Stimulated activated CD8-positive, alpha-beta memory T cell treated with anti-CD3 and anti-CD28 coated beads, Interleukin-15, amount 100 ng/mL, for 48 hours (primary cell): ENCODE data around the gene PSAP.

ENCODE experiments used
- DNase-seq, 2 donors: peaks; one replicate each; pipeline ENCODE4 v3.0.0-alpha.2; 2020; ENCODE audit warnings: low read depth in 2 of 2

PSAP gene

DNA sequence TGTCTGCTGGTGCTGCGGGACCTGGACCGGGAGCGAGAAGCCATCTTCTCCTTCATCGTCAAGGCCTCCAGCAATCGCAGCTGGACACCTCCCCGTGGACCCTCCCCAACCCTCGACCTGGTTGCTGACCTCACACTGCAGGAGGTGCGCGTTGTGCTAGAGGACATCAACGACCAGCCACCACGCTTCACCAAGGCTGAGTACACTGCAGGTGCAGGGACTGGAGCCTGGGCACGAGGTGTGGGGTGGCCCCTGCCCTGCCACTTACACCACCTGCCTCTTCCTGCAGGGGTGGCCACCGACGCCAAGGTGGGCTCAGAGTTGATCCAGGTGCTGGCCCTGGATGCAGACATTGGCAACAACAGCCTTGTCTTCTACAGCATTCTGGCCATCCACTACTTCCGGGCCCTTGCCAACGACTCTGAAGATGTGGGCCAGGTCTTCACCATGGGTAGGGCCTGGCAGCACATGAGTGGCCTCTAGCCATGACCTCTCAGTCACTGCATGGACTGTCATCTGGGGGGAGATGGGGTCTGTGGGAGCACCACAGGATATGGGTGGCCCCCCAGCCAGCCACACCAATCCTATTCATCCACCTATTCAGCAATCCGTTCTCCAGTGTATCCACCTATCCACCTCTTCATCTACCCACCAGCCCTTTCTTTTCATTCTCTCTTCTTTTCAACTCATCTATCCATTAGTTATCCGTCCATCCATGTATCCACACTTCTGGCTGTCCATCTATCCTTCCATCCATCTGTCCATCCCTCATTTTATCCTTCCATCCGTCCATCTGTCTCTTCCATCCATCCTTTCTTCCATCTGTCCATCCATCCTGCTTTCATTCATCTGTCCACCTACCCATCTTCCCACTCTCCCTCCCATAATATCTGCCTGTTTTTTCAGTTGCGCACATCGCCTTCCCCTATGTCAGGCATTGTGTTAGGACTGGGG, 43.2 kb downstream of the PSAP start:
- no peak for DNase-seq

DNA sequence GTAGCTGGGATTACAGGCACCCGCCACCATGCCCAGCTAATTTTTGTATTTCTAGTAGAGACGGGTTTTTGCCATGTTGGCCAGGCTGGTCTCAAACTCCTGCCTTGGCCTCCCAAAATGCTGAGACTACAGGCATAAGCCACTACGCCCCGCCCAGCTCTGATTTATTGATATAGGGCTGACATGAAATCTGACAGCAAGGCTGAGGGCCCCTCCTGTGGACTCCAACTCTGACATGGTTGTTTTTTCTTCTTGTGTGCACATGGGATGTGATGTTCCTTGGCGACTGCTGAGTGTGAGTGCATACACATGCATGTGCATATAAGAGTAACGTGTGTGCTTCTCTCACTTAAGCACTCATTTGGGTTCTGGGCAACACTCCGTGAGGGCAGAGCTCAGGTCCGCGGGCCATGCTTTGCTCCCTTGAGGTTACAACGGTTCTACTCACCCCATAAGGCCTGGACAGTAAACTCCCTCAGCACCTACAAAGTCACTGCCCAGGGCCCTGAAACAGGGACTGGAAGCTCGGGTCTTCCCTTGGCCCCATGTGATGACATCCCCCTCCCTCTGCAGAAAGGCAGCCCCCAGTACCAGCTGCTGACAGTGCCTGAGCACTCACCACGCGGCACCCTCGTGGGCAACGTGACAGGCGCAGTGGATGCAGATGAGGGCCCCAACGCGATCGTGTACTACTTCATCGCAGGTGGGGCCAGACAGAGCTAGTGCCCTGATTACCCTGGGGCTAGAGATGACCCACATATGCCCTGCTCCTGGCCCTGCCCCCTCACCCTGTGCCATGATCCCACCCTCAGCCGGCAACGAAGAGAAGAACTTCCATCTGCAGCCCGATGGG, 44.1 kb downstream of the PSAP start:
- DNase-seq = no peak

- DNase-seq = no peak
These were observed 45.0 kb downstream of the PSAP start for GRCh38 chr10:71805776-71806703.

GRCh38 chr10:71804077-71804476, 47.0 kb downstream of the PSAP start:
- DNase-seq = no peak

- DNase-seq = no peak
These were observed 48.1 kb downstream of the PSAP start for GRCh38 chr10:71802715-71803488.

DNA sequence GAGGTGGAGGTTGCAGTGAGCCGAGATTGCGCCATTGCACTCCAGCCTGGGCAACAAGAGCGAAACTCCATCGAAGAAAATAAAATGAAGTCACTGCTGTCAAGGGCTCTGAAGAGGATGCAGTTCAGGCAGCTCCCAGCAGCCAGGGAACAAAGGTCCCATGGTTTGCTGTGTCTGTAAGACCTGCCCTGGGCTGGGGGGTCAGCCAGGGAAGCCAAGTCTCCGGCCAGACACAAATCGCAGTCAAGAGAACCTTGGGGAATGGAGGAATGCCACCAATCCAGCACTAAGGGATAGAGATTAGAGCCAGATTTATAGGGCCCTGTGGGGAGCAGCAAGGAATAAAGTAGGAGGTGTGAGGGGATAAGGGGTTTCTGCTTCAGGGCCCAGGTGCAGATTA, 48.8 kb downstream of the PSAP start:
- no peak for DNase-seq

GRCh38 chr10:71801361-71801760, 49.7 kb downstream of the PSAP start:
- DNase-seq = no peak

DNA sequence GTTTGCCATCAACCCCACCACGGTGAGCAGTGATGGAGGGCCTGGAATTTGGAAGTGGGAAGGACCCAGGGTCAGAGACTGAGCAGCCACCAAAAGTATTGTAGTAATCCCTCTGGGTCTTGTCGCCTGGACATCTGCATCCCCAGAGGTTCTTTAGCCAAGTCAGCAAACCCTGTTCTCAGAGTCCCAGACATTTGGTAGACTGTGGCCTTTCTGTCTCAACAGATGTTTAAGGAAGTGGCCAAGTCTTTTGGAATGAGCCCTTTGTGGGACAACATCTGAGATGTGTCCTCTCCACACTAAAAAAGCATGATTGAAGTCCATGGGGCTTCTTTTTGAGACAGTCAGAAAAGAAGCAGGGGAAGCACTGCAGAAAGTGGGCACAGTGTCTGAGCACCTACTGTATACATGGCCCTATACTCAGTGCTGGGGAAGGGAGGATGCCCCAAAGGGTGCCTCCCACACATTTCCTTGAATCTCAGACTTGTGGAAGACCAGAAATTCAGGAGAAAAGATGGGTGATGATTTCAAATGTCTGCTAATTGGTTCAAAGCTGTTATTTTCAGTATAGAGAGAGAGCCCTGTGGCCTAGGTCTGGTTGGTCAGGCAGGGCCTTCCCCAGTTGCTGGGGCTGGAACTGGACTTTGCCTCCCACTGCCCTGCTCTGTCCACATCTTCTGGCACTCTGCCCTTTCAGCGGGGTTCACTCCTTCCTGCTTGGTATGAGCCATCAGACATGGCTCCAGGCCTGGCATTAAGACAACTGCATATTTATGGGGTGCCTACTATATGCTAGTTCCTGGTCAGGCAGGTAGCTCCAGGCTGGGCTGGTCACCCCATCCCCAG, 51.2 kb downstream of the PSAP start:
- DNase-seq = no peak

DNA sequence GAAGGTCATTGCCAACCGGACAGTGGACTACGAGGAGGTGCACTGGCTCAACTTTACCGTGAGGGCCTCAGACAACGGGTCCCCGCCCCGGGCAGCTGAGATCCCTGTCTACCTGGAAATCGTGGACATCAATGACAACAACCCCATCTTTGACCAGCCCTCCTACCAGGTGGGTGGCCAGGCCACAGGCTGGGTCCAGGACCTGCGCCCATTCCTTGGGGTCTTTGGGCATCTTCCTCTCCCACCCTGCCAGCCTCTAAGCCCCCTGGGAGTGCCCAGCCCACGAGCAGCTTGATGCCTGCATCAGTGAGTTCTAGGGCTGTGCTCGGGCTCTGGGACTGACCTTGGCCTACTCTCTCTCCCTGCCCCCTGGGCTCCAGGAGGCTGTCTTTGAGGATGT, 51.9 kb downstream of the PSAP start:
- no peak for DNase-seq

- DNase-seq = no peak
These were observed 52.8 kb downstream of the PSAP start for GRCh38 chr10:71798308-71798624.

DNA sequence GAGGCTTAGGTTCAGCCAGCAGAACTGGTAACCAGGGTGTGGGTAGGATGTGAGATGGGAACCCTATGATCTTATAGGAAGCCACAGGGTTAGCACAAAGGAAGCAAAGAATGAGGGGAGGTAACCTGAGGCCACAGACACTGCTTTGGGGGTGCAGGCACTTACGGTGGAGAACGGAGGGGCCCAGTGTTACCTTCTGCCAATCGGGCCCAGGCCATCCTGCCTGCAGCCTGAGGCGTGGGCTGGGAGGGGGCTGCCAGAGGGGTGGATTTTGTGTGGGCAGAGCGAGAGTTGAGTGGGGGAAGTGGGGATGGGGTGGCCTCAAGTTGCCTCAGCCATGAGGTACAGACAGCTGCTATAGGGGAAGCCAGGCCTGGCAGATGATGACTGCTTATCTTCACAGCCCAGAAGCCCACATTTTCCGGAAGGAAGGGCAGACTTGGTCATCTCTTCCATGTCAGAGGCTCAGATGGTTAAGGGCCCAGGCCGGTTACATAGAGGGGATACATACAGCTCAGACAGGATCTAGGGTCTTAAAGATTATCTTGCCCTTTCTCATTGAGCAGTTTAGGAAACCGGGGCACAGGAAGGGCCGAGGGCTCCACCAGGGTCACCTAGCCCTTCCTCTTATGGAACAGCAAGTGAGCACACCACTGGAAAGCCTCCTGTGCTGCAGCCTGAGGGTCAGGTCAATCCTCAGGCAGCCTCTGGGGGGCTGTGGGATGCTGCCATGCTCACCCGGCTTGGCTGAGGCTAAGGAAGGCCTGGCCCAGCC, 53.3 kb downstream of the PSAP start:
- DNase-seq = no peak

GRCh38 chr10:71796749-71797405, 54.2 kb downstream of the PSAP start:
- DNase-seq = no peak

- DNase-seq = no peak
These were observed 55.8 kb downstream of the PSAP start for GRCh38 chr10:71795248-71795647.

- no peak for DNase-seq
These were observed 60.2 kb downstream of the PSAP start for GRCh38 chr10:71790749-71791440.

GRCh38 chr10:71789871-71790270, 61.2 kb downstream of the PSAP start:
- DNase-seq = no peak

DNA sequence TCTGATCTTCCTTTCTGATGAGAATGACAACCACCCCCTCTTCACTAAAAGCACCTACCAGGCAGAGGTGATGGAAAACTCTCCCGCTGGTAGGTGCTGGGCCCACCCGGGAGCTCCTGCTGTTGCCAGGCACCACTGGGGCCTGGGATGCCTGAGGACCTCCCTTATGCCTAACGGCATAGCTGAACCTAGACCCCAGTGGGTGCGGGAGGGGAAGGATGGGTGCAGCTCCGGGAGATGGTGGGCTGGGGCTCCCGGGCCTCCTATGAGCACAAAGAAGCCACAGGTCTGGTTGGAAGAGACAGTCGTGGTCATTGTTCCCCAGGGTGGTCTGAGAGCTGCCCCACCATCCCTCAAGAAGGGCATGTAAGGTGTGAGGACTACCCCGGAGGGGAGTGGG, 62.1 kb downstream of the PSAP start:
- DNase-seq = no peak

GRCh38 chr10:71784679-71785272, 66.3 kb downstream of the PSAP start:
- DNase-seq = no peak
